GM19468 (cell line): ENCODE data around the gene ARHGAP18.

Experiments
- ATAC-seq: cut with Tn5 transposase; IDR thresholded peaks from one replicate; pipeline ENCODE4 v1.9.1; 2021; ENCODE audit warnings: mild to moderate bottlenecking, moderate library complexity, moderate number of reproducible peaks; ENCODE audit not compliant: unreplicated experiment; ENCODE audit errors: extremely low read depth

ARHGAP18 gene

DNA sequence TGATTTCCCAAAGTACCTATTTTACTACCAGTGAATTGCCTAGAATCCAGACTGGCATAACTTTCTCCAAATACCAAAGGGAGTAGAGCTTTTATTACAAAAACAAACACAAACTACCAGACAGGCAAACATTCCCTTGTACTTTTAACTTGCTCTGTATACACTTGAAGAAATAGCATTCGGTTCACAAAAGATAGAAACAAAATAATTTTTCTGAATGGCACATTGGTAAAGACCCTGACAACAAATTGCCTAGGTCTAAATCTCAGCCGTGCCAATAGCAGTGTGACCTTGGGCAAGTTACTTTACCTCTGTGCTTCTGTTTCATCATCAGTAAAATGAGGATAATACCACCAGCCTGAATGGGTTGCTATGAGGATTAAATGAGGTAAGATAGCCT lies 15.9 kb downstream of the ARHGAP18 start:
- ATAC-seq = no peak

DNA sequence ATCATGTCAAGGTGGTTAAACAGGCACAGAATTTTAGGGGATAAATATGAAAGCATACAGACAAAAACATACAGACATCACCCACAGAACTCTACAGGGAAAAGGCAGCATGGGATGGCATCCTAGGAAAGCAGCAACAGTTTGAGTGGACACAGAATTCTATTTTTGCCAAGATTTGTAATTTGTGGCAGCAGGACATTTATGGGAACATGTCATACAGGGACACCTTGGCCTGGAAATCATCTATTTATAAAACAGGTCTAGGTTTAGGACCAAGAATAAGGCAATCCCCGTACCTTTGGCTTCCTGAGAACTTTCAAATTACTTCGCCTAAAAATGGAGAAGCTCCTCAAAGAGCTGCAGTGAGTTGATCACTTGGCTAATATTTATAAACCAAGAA lies 17.5 kb downstream of the ARHGAP18 start:
- no peak for ATAC-seq

DNA sequence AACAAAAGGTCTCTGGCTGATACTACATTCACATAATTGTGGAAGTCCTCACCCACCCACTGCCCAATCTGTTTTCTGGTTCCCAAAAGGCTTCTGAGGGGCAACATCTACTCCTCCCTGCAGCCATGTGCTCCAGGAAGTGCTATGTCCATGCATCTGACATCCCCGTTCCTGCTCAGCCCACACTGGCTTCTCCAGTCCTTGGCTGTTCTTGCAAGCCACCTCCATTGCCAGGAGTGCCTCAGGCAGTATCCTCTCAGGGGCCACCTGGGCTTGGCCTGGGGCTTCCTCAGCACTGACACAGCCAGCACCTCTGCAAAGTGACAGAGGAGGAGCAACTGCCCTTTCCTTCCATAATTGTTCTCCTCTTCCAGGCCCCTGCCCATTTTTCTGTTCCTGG lies 18.3 kb downstream of the ARHGAP18 start:
- no peak for ATAC-seq

DNA sequence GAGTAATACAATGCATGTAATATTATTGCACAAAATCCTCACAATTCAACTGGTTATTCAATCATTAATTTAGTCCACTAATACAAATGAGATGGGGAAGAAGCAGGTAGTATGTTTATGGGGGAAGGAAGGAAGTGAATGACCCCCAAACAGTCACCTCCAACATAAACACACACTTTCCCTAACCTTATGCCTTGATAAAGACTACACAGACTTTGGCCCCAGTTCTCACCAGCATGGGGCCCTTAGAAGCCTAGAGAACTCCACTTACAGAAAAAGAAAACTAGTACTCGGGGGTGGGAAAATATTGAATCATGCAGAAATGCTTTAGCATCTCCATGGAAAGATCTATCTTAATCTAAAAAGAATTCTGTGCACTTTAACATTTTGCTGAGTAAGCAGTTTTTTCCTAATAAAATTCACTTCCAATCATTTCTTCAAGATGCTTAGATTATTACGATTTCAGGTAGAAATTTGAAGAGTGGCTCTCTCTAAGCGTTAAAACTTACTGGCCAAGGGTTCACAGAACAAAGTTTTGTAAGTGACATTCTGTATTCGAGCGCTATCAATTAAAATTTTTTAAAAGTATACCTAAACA lies 18.8 kb downstream of the ARHGAP18 start:
- ATAC-seq = no peak

GRCh38 chr6:129686941-129687627 lies 22.9 kb downstream of the ARHGAP18 start:
- peak; percentile 49 for ATAC-seq

- ATAC-seq = no peak
Measured at GRCh38 chr6:129685662-129686031, 24.3 kb downstream of the ARHGAP18 start.

DNA sequence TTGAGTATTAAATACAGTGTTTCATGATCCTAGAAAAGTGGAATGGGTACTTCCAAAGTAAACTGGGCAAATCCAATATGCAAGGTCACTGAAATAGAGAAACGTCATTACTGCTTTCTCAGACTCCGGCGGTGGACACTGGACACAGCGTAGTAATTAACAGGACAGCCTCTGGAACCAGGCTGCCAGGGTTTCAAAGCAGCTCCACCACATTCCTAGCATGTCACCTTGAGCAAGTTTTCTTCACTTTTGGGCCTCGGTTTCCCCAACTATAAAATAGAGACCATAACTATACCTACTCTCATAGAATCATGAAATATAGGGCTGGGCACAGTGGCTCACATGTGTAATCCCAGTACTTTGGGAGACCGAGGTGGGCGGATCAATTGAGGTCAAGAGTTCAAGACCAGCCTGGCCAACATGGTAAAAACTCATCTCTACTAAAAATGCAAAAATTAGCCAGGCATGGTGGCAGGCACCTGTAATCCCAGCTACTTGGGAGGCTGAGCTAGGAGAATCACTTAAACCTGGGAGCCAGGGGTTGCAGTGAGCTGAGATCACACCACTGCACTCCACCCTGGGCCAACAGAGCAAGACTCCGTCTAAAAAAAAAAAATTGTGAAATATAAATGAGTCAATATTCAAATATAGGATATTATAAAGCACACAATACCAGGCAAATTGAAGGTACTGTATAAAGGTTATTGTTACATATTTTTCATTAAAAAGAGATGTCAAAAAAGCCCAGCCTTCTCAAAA lies 24.9 kb downstream of the ARHGAP18 start:
- no peak for ATAC-seq

GRCh38 chr6:129684323-129684884 lies 25.6 kb downstream of the ARHGAP18 start:
- no peak for ATAC-seq

GRCh38 chr6:129683601-129684322 lies 26.2 kb downstream of the ARHGAP18 start:
- ATAC-seq = peak; percentile 98

DNA sequence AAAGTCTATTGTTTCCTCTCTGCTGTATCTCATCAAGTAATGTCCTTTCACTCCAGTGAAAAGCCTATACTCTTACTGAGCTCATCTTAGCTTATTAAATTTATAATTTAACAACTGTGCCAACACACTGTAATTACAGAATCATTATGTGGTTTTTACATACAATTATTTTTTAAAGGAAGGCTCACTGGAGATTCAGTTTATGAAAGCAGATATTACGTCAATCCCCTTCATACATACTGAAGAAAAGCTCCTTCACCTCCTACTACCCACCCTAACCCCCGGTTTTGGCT lies 28.1 kb downstream of the ARHGAP18 start:
- ATAC-seq = no peak

- ATAC-seq = no peak
Measured at GRCh38 chr6:129680633-129681032, 29.3 kb downstream of the ARHGAP18 start.

- no peak for ATAC-seq
Measured at GRCh38 chr6:129679758-129680157, 30.2 kb downstream of the ARHGAP18 start.

- no peak for ATAC-seq
Measured at GRCh38 chr6:129679275-129679674, 30.7 kb downstream of the ARHGAP18 start.

GRCh38 chr6:129678463-129678862 lies 31.5 kb downstream of the ARHGAP18 start:
- ATAC-seq = no peak

- ATAC-seq = no peak
Measured at GRCh38 chr6:129677620-129678325, 32.2 kb downstream of the ARHGAP18 start.

DNA sequence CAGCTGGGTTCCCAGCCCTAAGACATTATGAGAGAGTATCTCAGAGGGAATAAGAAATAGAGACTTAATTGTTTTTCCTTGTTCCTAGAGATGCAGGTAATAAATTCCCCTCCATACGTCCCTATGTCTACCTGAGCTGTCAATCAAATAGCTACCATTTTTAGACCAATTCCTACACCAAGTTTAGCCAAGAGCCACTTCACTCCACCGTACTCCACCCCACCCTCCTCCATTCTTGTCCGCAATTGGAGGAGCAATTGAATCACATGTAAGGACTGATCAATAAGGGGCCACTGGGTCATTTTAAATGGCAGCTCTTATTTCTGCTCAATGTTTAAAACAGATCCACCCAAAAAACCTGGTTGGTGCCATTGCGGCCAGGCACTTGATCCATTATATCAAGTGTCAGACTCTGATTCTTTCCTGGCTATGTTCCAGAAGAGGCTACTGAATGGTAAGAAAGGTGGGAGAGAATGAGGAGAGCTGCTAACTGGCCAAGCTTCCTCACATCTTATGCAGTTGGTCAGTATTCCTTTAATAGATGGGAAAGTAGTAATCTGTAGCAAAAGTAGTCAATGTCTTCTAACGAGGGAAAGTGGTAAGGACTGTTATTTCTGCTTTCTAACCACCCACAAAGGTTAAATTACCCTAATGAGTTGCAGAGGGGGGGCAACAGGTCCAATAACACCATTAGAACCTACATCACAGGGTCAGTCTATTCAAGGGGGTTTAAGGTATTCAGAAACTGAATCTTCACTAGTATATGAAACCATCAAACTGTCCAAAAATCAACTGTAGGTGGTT lies 34.1 kb downstream of the ARHGAP18 start:
- no peak for ATAC-seq

DNA sequence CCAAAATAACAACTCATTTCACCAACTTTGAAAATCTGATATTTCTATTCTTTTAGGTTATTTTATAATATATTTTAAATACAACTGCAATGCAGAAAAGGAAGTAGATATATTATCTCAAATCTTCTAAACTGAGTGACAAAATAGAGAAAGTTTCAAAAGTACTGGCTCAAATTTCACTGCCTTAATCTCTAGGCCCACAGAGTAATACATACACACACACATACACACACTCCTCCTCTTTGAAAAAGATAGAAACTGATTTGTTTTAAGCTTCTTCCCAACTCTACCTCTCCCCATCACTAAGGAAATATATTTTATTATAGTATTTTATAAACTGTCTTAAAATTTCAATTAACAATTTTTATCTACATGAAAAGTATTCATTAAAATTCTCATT lies 36.2 kb downstream of the ARHGAP18 start:
- ATAC-seq = no peak

DNA sequence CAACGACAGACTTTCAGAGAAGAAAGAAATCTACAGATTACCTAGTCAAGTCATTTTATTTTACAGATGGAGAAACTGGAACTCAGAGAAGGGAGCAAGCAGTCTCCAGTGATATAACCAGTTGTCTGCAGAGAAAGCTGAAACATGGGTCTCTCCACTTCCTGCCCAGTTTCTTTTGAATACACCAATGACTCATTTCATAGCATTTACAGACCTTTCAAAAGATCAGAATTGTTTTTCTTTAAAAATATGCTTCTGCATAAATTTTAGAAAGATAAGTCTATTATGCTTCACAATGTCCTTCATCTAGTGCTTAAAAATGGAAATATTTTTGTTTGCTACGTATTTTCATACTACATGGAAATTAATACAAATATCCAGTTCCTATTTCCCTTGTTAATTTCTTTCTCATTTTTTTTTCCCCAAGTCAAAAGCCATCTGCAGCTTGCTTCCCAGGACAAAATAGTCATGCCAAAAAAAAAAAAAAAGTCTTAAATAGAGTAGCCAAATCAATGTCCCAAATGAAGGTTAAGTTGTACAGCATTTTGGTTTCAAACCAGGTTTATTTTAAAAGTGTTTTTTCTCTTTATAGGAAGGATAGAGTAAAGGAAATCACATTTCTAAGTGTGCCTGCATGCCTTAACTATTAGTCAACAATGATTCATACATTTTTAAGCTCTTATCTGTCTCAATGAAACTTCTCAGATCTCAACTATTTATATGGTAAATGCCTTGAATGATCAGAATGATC lies 36.9 kb downstream of the ARHGAP18 start:
- ATAC-seq = peak; percentile 42

- no peak for ATAC-seq
Measured at GRCh38 chr6:129672341-129672682, 37.7 kb downstream of the ARHGAP18 start.
